Mucosa of descending colon (tissue), 3 donors: ENCODE measurements around the gene C10orf95. TPM values are rescaled to one million over a fixed set of nuclear protein-coding genes. Genes with fewer than 3 reads are reported as not detected.
A peak's percentile ranks its signal among the peaks of the same experiment; 100 is the strongest.

Experiments used
- ATAC-seq: fragments of 200-7000 bp; cut with Tn5 transposase; one replicate; pipeline ENCODE4 v1.9.1; 2020; ENCODE audit warnings: mild to moderate bottlenecking, moderate library complexity
- DNase-seq, 3 donors: peaks; one replicate each; pipeline ENCODE4 v3.0.0-alpha.2; 2020
- H3K36me3 ChIP-seq: fragments of 200-600 bp; one replicate; pipeline ENCODE4 v1.8.0; 2021; ENCODE audit warnings: low read depth, mild to moderate bottlenecking
- H3K4me1 ChIP-seq: fragments of 200-600 bp; one replicate; pipeline ENCODE4 v1.8.0; 2021; ENCODE audit warnings: low read depth, mild to moderate bottlenecking
- H3K4me3 ChIP-seq: fragments of 200-600 bp; one replicate; pipeline ENCODE4 v1.8.0; 2021; ENCODE audit warnings: mild to moderate bottlenecking
- H3K9me3 ChIP-seq: fragments of 200-600 bp; one replicate; pipeline ENCODE4 v1.8.0; 2021; ENCODE audit warnings: mild to moderate bottlenecking
- CTCF ChIP-seq: fragments of 200-600 bp; IDR thresholded peaks from one replicate; pipeline ENCODE4 v1.8.0; 2022; ENCODE audit warnings: antibody characterized with exemption, mild to moderate bottlenecking
- intact Hi-C, 2 donors: fragments of 100-400 bp; cut with DNase I in 1 of 2; cut with micrococcal nuclease in 1 of 2; formaldehyde crosslinking; loops; one replicate each; pipeline versions ENCODE4 v1.11.0 to v1.11.1; 2022; cut with DNase I, micrococcal nuclease
- total RNA-seq, 3 donors: library from RNA; stranded (reverse); fragmentation: NEBNext Ultra II Directional in 2 of 3; extraction: Animal tissue kit (Norgen Biotek cat#: 25700) in 2 of 3; gene quantifications; one replicate each; pipeline versions ENCODE4 v1.2.1 to v1.2.4, GENCODE V29; 2021 to 2023
- donor health status: DM: no; HTN: no; CAD: no; lungs with moderate emphysema.
- donor health status: DM: no; HTN: no; CAD: no.
- donor health status: DM: no; HTN: yes; CAD: no.

Gene C10orf95
- total RNA-seq, 3 donors from 2014 or later, result 0.41 to 2.3 (median 2.0) TPM

GRCh38 chr10:102492344-102492939 lies 41.1 kb upstream of the C10orf95 start:
- no peak for ATAC-seq
- Histone ChIP-seq H3K4me1 (peaks cover 8% of the 10 kb centered on the region), H3K4me3 (no peak overlapping the region), H3K9me3 (no peaks in the 10 kb centered on the region), H3K36me3 (peaks cover 7% of the 10 kb centered on the region)
- no peak for TF ChIP-seq CTCF
- intact Hi-C loops, result no loop called here
- no peak for DNase-seq

- no peak overlapping the region for H3K4me3 ChIP-seq
Observed at GRCh38 chr10:102491136-102491535, 39.8 kb upstream of the C10orf95 start.

GRCh38 chr10:102485093-102485784 lies 33.9 kb upstream of the C10orf95 start:
- Histone ChIP-seq H3K9me3 (no peaks in the 10 kb centered on the region), H3K4me1 (no peaks in the 10 kb centered on the region), H3K4me3 (no peak overlapping the region), H3K36me3 (peaks cover 33% of the 10 kb centered on the region)
- no peak for TF ChIP-seq CTCF
- DNase-seq, result peak in 1 of 3 donors; percentile 19
- no peak for ATAC-seq
- intact Hi-C loops, result no loop called here

More at GRCh38 chr10:102491136-102491535, 39.8 kb upstream of the C10orf95 start:
- no peaks in the 10 kb centered on the region for H3K4me1 ChIP-seq
- no peak for TF ChIP-seq CTCF
- ATAC-seq (no peak), DNase-seq (no peak)
- intact Hi-C loops, result no loop called here
- no peaks in the 10 kb centered on the region for H3K9me3 ChIP-seq
- peaks cover 11% of the 10 kb centered on the region for H3K36me3 ChIP-seq

GRCh38 chr10:102484021-102484420 lies 32.7 kb upstream of the C10orf95 start:
- Histone ChIP-seq H3K4me1 (no peaks in the 10 kb centered on the region), H3K4me3 (no peak overlapping the region), H3K36me3 (peaks cover 33% of the 10 kb centered on the region), H3K9me3 (no peaks in the 10 kb centered on the region)
- peak in 1 of 3 donors; percentile 27 for DNase-seq
- no peak for ATAC-seq
- no peak for TF ChIP-seq CTCF
- intact Hi-C loops, result no loop called here

- Histone ChIP-seq H3K4me3 (no peak overlapping the region), H3K9me3 (no peaks in the 10 kb centered on the region), H3K36me3 (peaks cover 22% of the 10 kb centered on the region), H3K4me1 (no peaks in the 10 kb centered on the region)
- intact Hi-C loops, result no loop called here
- DNase-seq (peak in 1 of 3 donors; percentile 42), ATAC-seq (no peak)
- no peak for TF ChIP-seq CTCF
Observed at GRCh38 chr10:102480396-102480795, 29.1 kb upstream of the C10orf95 start.
